ENCODE data around the gene MOB4. TPM values are rescaled to one million over a fixed set of nuclear protein-coding genes. Genes with fewer than 3 reads are reported as not detected.

The MOB4 gene
- total RNA-seq, 6 donors from 2014 or later, result 6.7 to 34.2 (median 17.9) TPM

DNA sequence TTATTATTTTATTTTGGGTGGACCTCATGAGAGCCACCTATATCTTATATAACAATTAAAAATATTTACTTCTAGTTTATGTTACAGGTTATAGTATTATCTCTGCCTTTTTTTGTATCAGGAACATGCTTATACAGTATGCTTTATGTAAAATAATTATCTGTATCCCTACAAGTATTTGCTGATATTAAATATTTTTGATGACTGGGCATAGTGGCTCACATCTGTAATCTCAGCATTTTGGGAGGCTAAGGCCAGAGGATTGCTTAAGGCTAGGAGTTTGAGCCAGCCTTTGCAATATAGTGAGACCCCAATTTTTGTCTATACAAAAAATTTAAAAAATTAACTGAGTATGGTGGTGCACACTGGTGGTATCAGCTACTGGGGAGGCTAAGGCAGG lies 39.6 kb downstream of the MOB4 start:
- no peaks in the 10 kb centered on the region for H3K9me3 ChIP-seq
- peaks cover 9 to 48% (median 23%) of the 10 kb centered on the region in 4 donors for H3K36me3 ChIP-seq
- TF ChIP-seq, protein P1, sequence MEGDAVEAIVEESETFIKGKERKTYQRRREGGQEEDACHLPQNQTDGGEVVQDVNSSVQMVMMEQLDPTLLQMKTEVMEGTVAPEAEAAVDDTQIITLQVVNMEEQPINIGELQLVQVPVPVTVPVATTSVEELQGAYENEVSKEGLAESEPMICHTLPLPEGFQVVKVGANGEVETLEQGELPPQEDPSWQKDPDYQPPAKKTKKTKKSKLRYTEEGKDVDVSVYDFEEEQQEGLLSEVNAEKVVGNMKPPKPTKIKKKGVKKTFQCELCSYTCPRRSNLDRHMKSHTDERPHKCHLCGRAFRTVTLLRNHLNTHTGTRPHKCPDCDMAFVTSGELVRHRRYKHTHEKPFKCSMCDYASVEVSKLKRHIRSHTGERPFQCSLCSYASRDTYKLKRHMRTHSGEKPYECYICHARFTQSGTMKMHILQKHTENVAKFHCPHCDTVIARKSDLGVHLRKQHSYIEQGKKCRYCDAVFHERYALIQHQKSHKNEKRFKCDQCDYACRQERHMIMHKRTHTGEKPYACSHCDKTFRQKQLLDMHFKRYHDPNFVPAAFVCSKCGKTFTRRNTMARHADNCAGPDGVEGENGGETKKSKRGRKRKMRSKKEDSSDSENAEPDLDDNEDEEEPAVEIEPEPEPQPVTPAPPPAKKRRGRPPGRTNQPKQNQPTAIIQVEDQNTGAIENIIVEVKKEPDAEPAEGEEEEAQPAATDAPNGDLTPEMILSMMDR (IDR thresholded peaks at IDR 0.05), result no peak
- TF ChIP-seq POLR2AphosphoS5 (IDR thresholded peaks at IDR 0.05), result no peak
- TF ChIP-seq EP300 (IDR thresholded peaks at IDR 0.05), result no peak
- no peak for TF ChIP-seq POLR2A (IDR thresholded peaks at IDR 0.05)
- peaks cover 5 to 14% (median 9%) of the 10 kb centered on the region in 4 donors for H3K4me1 ChIP-seq
- H3K27ac ChIP-seq, result no peak overlapping the region
- no peak for DNase-seq
- ATAC-seq (ENCODE audit: low FRiP score in 2 of 2), result no peak
- no peaks in the 10 kb centered on the region for H3K27me3 ChIP-seq
- no peak overlapping the region for H3K4me3 ChIP-seq

DNA sequence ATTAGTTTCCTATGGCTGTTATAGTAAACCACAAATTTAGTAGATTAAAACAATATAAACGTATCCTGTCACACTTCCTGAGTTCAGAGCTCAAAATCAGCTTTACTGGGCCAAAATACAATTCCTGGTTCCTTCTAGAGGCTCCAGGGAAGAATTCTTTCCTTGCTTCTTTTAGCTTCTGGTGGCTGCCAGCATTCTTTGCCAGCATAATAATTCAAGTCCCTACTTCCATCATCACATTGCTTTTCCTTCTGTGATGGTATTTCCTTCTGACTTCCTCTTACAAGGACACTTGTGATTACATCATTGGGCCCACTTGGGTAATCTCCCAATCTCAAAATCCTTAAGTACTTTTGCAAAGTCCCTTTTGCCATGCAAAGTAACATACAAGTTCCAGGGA lies 40.6 kb downstream of the MOB4 start:
- no peak for ATAC-seq (ENCODE audit: low FRiP score in 2 of 2)
- Histone ChIP-seq H3K4me1 (peaks cover 5 to 14% (median 9%) of the 10 kb centered on the region in 4 donors), H3K27me3 (no peaks in the 10 kb centered on the region), H3K36me3 (peaks cover 2 to 38% (median 18%) of the 10 kb centered on the region in 4 donors), H3K4me3 (no peak overlapping the region), H3K9me3 (no peaks in the 10 kb centered on the region), H3K27ac (peak overlapping the region in 1 of 4 donors; percentile 48)
- DNase-seq, result no peak
- 13 to 19% methylated on average over 1 of the region's 1 CpG for WGBS, 2 donors
- TF ChIP-seq POLR2A (IDR thresholded peaks at IDR 0.05), result no peak

DNA sequence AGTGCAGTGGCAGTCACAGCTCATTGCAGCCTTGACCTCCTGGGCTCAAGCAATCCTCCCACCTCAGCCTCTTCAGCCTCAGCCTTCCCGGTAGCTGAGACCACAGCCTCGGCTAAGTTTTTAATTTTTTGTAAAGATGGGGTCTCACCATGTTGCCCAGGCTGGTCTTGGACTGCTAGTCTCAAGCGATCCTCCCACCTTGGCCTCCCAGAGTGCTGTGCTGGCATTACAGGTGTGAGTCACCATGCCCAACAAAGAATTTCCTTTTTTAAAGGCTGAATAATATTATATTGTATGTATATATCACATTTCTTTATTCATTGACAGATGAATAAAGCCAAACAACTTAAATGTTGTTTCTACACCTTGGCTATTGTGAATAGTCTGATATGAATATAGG lies 42.5 kb downstream of the MOB4 start:
- DNase-seq (no peak), ATAC-seq (ENCODE audit: low FRiP score in 2 of 2) (no peak)
- TF ChIP-seq EP300 (IDR thresholded peaks at IDR 0.05) (no peak), POLR2A (IDR thresholded peaks at IDR 0.05) (no peak), POLR2AphosphoS5 (IDR thresholded peaks at IDR 0.05) (no peak)
- TF ChIP-seq, protein P1 (IDR thresholded peaks at IDR 0.05), result no peak
- H3K36me3 ChIP-seq, result peaks cover 2 to 21% (median 12%) of the 10 kb centered on the region in 4 donors
- H3K9me3 ChIP-seq, result no peaks in the 10 kb centered on the region
- no peaks in the 10 kb centered on the region for H3K27me3 ChIP-seq
- peaks cover 5 to 14% (median 9%) of the 10 kb centered on the region in 4 donors for H3K4me1 ChIP-seq
- WGBS, 2 donors, result 96% methylated on average over 3 of the region's 3 CpGs
- no peak overlapping the region for H3K4me3 ChIP-seq
- no peak overlapping the region for H3K27ac ChIP-seq

DNA sequence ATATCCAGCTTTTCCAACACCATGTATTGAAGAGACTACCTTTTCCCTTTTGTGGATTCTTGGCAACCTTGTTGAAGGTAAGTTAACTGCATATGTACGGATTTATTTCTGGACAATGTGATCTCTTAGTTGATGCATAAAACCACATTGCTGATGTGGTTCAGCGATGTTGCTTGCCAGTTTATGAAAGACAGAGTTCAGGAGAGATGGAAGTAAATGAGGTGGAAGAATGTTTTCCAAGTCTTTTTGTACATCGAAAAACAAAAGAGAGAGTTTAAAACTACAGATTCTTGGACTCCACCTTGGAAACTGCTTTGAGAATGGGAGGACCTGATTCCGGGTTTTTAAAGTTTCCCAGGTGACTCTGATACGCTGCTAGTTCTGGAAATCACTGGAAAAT lies 43.8 kb downstream of the MOB4 start:
- TF ChIP-seq EP300 (IDR thresholded peaks at IDR 0.05) (no peak), POLR2A (IDR thresholded peaks at IDR 0.05) (no peak), POLR2AphosphoS5 (IDR thresholded peaks at IDR 0.05) (no peak)
- TF ChIP-seq, protein P1 (IDR thresholded peaks at IDR 0.05), result no peak

DNA sequence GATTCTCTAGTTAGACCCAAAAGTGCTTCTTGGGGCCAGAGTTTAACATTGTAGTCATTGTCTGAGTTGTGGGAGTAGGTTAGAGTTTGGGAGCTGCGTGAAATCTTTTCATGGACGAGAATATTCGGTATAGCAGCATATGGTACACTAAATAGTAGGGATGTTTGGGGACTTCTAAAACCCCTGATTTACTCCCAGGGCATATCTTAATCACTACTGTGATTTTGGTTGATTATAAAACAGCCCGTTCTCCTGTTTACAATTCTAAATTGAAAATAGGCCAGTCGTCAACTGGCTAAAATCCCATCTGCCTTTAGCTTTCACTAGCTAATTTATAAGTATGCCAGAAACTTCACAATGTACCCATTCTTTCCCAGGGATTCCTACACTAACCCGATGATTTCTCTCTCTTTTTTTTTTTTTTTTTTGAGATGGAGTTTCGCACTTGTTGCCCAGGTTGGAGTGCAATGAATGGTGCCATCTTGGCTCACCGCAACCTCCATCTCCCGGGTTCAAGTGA lies 44.3 kb downstream of the MOB4 start:
- Histone ChIP-seq H3K27ac (no peak overlapping the region), H3K27me3 (no peaks in the 10 kb centered on the region), H3K4me1 (peaks cover 5 to 14% (median 9%) of the 10 kb centered on the region in 4 donors), H3K36me3 (peaks cover 0 to 4% (median 0%) of the 10 kb centered on the region in 4 donors), H3K4me3 (no peak overlapping the region), H3K9me3 (no peaks in the 10 kb centered on the region)
- TF ChIP-seq, protein P1 (IDR thresholded peaks at IDR 0.05), result no peak
- TF ChIP-seq POLR2AphosphoS5 (IDR thresholded peaks at IDR 0.05) (no peak), POLR2A (IDR thresholded peaks at IDR 0.05) (no peak), EP300 (IDR thresholded peaks at IDR 0.05) (no peak)
- ATAC-seq (ENCODE audit: low FRiP score in 2 of 2), result no peak
- DNase-seq, result no peak
- 93 to 98% methylated on average over 9 of the region's 9 CpGs for WGBS, 2 donors

More for the DNA sequence above, 43.8 kb downstream of the MOB4 start:
- H3K9me3 ChIP-seq, result no peaks in the 10 kb centered on the region
- ATAC-seq (ENCODE audit: low FRiP score in 2 of 2) (no peak), DNase-seq (no peak)
- H3K4me1 ChIP-seq, result peaks cover 5 to 14% (median 9%) of the 10 kb centered on the region in 4 donors
- WGBS, 2 donors, result 97 to 98% methylated on average over 5 of the region's 5 CpGs
- H3K36me3 ChIP-seq, result peaks cover 0 to 8% (median 0%) of the 10 kb centered on the region in 4 donors
- H3K27me3 ChIP-seq, result no peaks in the 10 kb centered on the region
- H3K27ac ChIP-seq, result no peak overlapping the region
- no peak overlapping the region for H3K4me3 ChIP-seq

All from upper lobe of left lung (tissue), 6 donors.